ENCODE results near the gene DDX50.
"Not testable (repeated sequence)": the region's sequence is repeated elsewhere in the genome, so short reads cannot be mapped to it uniquely, and the experiment has no call there.

Gene DDX50

GRCh38 chr10:68900427-68901104 is 549 bp upstream of the DDX50 start:
- DNase-seq (ENCODE audit: low read depth), result no peak

- DNase-seq (ENCODE audit: low read depth), result no peak
These were observed 1.3 kb downstream of the DDX50 start for GRCh38 chr10:68902382-68902781.

GRCh38 chr10:68924593-68924992 is 23.5 kb downstream of the DDX50 start:
- DNase-seq (ENCODE audit: low read depth), result no peak

- DNase-seq (ENCODE audit: low read depth), result no peak
These were observed 24.4 kb downstream of the DDX50 start for GRCh38 chr10:68925489-68925888.

- DNase-seq (ENCODE audit: low read depth), result not testable (repeated sequence)
These were observed 28.0 kb downstream of the DDX50 start for GRCh38 chr10:68929157-68929556.

- DNase-seq (ENCODE audit: low read depth), result not testable (repeated sequence)
These were observed 28.8 kb downstream of the DDX50 start for GRCh38 chr10:68929888-68930287.

- not testable (repeated sequence) for DNase-seq (ENCODE audit: low read depth)
These were observed 31.7 kb downstream of the DDX50 start for GRCh38 chr10:68932860-68933259.

- DNase-seq (ENCODE audit: low read depth), result no peak
These were observed 33.9 kb downstream of the DDX50 start for GRCh38 chr10:68934994-68935393.

GRCh38 chr10:68938117-68938516 is 37.0 kb downstream of the DDX50 start:
- DNase-seq (ENCODE audit: low read depth), result no peak

GRCh38 chr10:68938884-68939283 is 37.8 kb downstream of the DDX50 start:
- no peak for DNase-seq (ENCODE audit: low read depth)

GRCh38 chr10:68940917-68941316 is 39.8 kb downstream of the DDX50 start:
- DNase-seq (ENCODE audit: low read depth), result not testable (repeated sequence)

- DNase-seq (ENCODE audit: low read depth), result no peak
These were observed 49.5 kb downstream of the DDX50 start for GRCh38 chr10:68950598-68950997.

- DNase-seq (ENCODE audit: low read depth), result no peak
These were observed 53.8 kb downstream of the DDX50 start for GRCh38 chr10:68954904-68955303.

GRCh38 chr10:68955355-68955831 is 54.3 kb downstream of the DDX50 start:
- DNase-seq (ENCODE audit: low read depth), result no peak

- peak; percentile 87 for DNase-seq (ENCODE audit: low read depth)
These were observed 54.9 kb downstream of the DDX50 start, which contains the start of gene DDX21 for GRCh38 chr10:68955832-68956532. Gene DDX21 (plus strand): TSS chr10:68956170. CDS start chr10:68956226, 56 bp downstream.

- no peak for DNase-seq (ENCODE audit: low read depth)
These were observed 56.1 kb downstream of the DDX50 start for GRCh38 chr10:68957284-68957615.

GRCh38 chr10:68957654-68958053 is 56.5 kb downstream of the DDX50 start:
- no peak for DNase-seq (ENCODE audit: low read depth)

- no peak for DNase-seq (ENCODE audit: low read depth)
These were observed 58.8 kb downstream of the DDX50 start for GRCh38 chr10:68959695-68960527.

GRCh38 chr10:68963151-68963550 is 62.0 kb downstream of the DDX50 start:
- no peak for DNase-seq (ENCODE audit: low read depth)

GRCh38 chr10:68973975-68974374 is 72.9 kb downstream of the DDX50 start:
- no peak for DNase-seq (ENCODE audit: low read depth)

- not testable (repeated sequence) for DNase-seq (ENCODE audit: low read depth)
These were observed 74.9 kb downstream of the DDX50 start for GRCh38 chr10:68975936-68976473.

GRCh38 chr10:68979738-68980137 is 78.6 kb downstream of the DDX50 start:
- not testable (repeated sequence) for DNase-seq (ENCODE audit: low read depth)
